GM19351 (cell line): ENCODE measurements around the gene TMCO4.

ENCODE experiments used
- ATAC-seq: cut with Tn5 transposase; IDR thresholded peaks from one replicate; pipeline ENCODE4 v1.9.1; 2021; ENCODE audit warnings: mild to moderate bottlenecking, moderate library complexity; ENCODE audit not compliant: unreplicated experiment

TMCO4 gene

GRCh38 chr1:19750882-19751276 is 48.8 kb downstream of the TMCO4 start:
- ATAC-seq, result no peak

- no peak for ATAC-seq
Measured at GRCh38 chr1:19750101-19750881, 49.4 kb downstream of the TMCO4 start.

GRCh38 chr1:19749685-19750084 is 50.0 kb downstream of the TMCO4 start:
- ATAC-seq, result no peak

GRCh38 chr1:19747761-19748160 is 52.0 kb downstream of the TMCO4 start:
- no peak for ATAC-seq

- no peak for ATAC-seq
Measured at GRCh38 chr1:19744886-19745285, 54.8 kb downstream of the TMCO4 start.

- no peak for ATAC-seq
Measured at GRCh38 chr1:19744335-19744743, 55.4 kb downstream of the TMCO4 start.

- no peak for ATAC-seq
Measured at GRCh38 chr1:19743793-19744192, 55.9 kb downstream of the TMCO4 start.

- no peak for ATAC-seq
Measured at GRCh38 chr1:19743180-19743579, 56.5 kb downstream of the TMCO4 start.

- no peak for ATAC-seq
Measured at GRCh38 chr1:19739628-19740027, 60.1 kb downstream of the TMCO4 start.

- ATAC-seq, result no peak
Measured at GRCh38 chr1:19738669-19739068, 61.0 kb downstream of the TMCO4 start.

GRCh38 chr1:19738076-19738475 is 61.6 kb downstream of the TMCO4 start:
- ATAC-seq, result no peak

GRCh38 chr1:19737104-19737825 is 62.5 kb downstream of the TMCO4 start:
- ATAC-seq, result no peak

GRCh38 chr1:19735440-19736127 is 64.1 kb downstream of the TMCO4 start:
- no peak for ATAC-seq

GRCh38 chr1:19734472-19734999 is 65.2 kb downstream of the TMCO4 start:
- ATAC-seq, result no peak

GRCh38 chr1:19734056-19734455 is 65.7 kb downstream of the TMCO4 start:
- no peak for ATAC-seq

- ATAC-seq, result no peak
Measured at GRCh38 chr1:19733615-19734014, 66.1 kb downstream of the TMCO4 start.

GRCh38 chr1:19731311-19731821 is 68.3 kb downstream of the TMCO4 start:
- ATAC-seq, result no peak

GRCh38 chr1:19730793-19731192 is 68.9 kb downstream of the TMCO4 start:
- ATAC-seq, result no peak

- no peak for ATAC-seq
Measured at GRCh38 chr1:19730232-19730631, 69.5 kb downstream of the TMCO4 start.

GRCh38 chr1:19728413-19729145 is 71.1 kb downstream of the TMCO4 start:
- no peak for ATAC-seq

GRCh38 chr1:19725606-19726005 is 74.1 kb downstream of the TMCO4 start:
- no peak for ATAC-seq
